Measurements from ENCODE around the gene SARM1. TPM values are rescaled to one million over a fixed set of nuclear protein-coding genes. Genes with fewer than 3 reads are reported as not detected.

SARM1 gene
- total RNA-seq, 1 experiment from 2014 or later: 32.8 TPM

DNA sequence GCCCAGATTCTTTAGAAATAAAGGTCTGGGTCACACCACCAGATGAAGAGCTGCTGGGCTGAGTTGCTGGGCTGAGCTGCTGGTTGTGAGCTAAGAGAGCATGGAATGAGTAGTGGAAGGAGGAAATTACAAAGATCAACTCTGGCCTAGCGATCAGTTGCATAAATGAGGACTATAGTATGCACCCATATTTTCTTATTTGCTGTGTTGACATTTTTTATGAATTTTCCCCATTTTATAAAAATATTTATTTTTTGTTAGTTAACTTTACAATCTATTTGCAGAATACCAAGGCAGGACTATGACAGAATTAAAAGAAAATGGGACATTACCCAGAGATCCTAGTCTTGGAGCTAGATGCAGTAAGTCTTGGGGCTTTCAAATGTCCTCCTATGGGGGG lies 78.4 kb downstream of the SARM1 start:
- Mint-ChIP-seq H3K36me3 (ENCODE audit: insufficient read depth, unreplicated experiment) (peaks cover 4% of the 10 kb centered on the region), H3K9me3 (ENCODE audit: unreplicated experiment) (peaks cover 20% of the 10 kb centered on the region), H3K27me3 (ENCODE audit: insufficient read depth, unreplicated experiment) (peaks cover 9% of the 10 kb centered on the region), H3K4me3 (ENCODE audit: unreplicated experiment) (no peak overlapping the region), H3K27ac (ENCODE audit: unreplicated experiment) (no peak overlapping the region), H3K4me1 (ENCODE audit: low read depth, unreplicated experiment) (peaks cover 4% of the 10 kb centered on the region)
- POLR2A ChIA-PET: no interaction called here
- no TSS peak for BruUV-seq (replicated peaks)
- Histone ChIP-seq H3K9me3 (no peaks in the 10 kb centered on the region; the same call in 1 of the 2 replicates), H3K27me3 (replicated peaks; ENCODE audit: control insufficient read depth, insufficient read depth, low read length) (no peaks in the 10 kb centered on the region), H3K36me3 (ENCODE audit: control insufficient read depth, insufficient read depth, low read length) (no peaks in the 10 kb centered on the region), H3K4me3 (ENCODE audit: low read depth, low read length) (no peak overlapping the region), H3K4me1 (peaks cover 5% of the 10 kb centered on the region; the same call in 1 of the 2 replicates)
- intact Hi-C loops (cut with micrococcal nuclease; ENCODE audit: unreplicated experiment): loop anchor here (10.0 kb wide), 1 partner anchor 95 kb away; no protein-coding TSS in a partner anchor
- no peak for DNase-seq
- CTCF ChIA-PET: interaction anchor here (0.8 to 1.0 kb wide), 2 partner anchors 17 to 33 kb away, joined by 3 to 4 read pairs; no protein-coding TSS in a partner anchor
- TF ChIP-seq, protein P1, sequence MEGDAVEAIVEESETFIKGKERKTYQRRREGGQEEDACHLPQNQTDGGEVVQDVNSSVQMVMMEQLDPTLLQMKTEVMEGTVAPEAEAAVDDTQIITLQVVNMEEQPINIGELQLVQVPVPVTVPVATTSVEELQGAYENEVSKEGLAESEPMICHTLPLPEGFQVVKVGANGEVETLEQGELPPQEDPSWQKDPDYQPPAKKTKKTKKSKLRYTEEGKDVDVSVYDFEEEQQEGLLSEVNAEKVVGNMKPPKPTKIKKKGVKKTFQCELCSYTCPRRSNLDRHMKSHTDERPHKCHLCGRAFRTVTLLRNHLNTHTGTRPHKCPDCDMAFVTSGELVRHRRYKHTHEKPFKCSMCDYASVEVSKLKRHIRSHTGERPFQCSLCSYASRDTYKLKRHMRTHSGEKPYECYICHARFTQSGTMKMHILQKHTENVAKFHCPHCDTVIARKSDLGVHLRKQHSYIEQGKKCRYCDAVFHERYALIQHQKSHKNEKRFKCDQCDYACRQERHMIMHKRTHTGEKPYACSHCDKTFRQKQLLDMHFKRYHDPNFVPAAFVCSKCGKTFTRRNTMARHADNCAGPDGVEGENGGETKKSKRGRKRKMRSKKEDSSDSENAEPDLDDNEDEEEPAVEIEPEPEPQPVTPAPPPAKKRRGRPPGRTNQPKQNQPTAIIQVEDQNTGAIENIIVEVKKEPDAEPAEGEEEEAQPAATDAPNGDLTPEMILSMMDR (IDR thresholded peaks at IDR 0.05; ENCODE audit: insufficient read depth in 1 of 2, low read depth in 1 of 2, low read length in 1 of 2, severe bottlenecking in 1 of 2, unreplicated experiment in 1 of 2): no peak

Small RNA genes within 50 kb of the gene (microRNA-seq; reads per million reads assigned to microRNA genes)
- gene MIR4723: 5.6 reads per million, percentile 36 among the genes with 10 or more reads in this experiment

Other genes starting within 250 kb of the SARM1 start
- 313 and 342 TPM in 2 replicates for gene TMEM97, start 52.5 kb upstream of the SARM1 start, total RNA-seq (2022)
- gene IFT20, start 36.2 kb upstream of the SARM1 start, total RNA-seq (2022): 86.3 and 89.9 TPM in 2 replicates
- gene TNFAIP1, start 35.9 kb upstream of the SARM1 start, total RNA-seq (2022): 105 and 119 TPM in 2 replicates
- gene POLDIP2, start 14.2 kb upstream of the SARM1 start, total RNA-seq (2022): 257 and 265 TPM in 2 replicates
- gene SEBOX, start 6.5 kb upstream of the SARM1 start, total RNA-seq (2022): not detected in 2 replicates
- 273 and 298 TPM in 2 replicates for gene VTN, start 1.4 kb upstream of the SARM1 start, total RNA-seq (2022)
- 114 and 128 TPM in 2 replicates for gene SLC46A1, start 34.5 kb downstream of the SARM1 start, total RNA-seq (2022)
- gene SLC13A2, start 102.0 kb downstream of the SARM1 start, total RNA-seq (2022): 0.42 and 0.57 TPM in 2 replicates
- gene FOXN1, start 134.7 kb downstream of the SARM1 start, total RNA-seq (2022): 0.26 and 0.48 TPM in 2 replicates
- gene UNC119, start 180.9 kb downstream of the SARM1 start, total RNA-seq (2022): 40.5 and 41.3 TPM in 2 replicates
- gene PIGS, start 199.8 kb downstream of the SARM1 start, total RNA-seq (2022): 78.2 and 99.6 TPM in 2 replicates
- 16.3 and 17.7 TPM in 2 replicates for gene ALDOC, start 205.2 kb downstream of the SARM1 start, total RNA-seq (2022)
- 113 TPM in 2 replicates for gene SPAG5, start 227.3 kb downstream of the SARM1 start, total RNA-seq (2022)
- 15.7 and 18.9 TPM in 2 replicates for gene RSKR, start 242.5 kb downstream of the SARM1 start, total RNA-seq (2022)